Measurements from ENCODE around the gene GLIPR1L1. TPM values are rescaled to one million over a fixed set of nuclear protein-coding genes. Genes with fewer than 3 reads are reported as not detected.

GLIPR1L1 gene
- total and polyA plus RNA-seq, 2 experiments from 2014 or later: 4.4 TPM; not detected in 1

- TF ChIP-seq ZNF462 (CRISPR knock-in tag; IDR thresholded peaks at IDR 0.05) (no peak), CTCF (conservative IDR thresholded peaks at IDR 0.05; ENCODE audit: low read depth in 2 of 2) (no peak), STAT1 (IDR thresholded peaks at IDR 0.05; ENCODE audit: unreplicated experiment) (no peak), ZNF331 (CRISPR knock-in tag; IDR thresholded peaks at IDR 0.05; ENCODE audit: low read depth) (no peak)
These were observed 3.4 kb downstream of the GLIPR1L1 start (continued) for GRCh38 chr12:75337905-75338304.

GRCh38 chr12:75341873-75342272 is 7.4 kb downstream of the GLIPR1L1 start:
- H3K4me2 ChIP-seq: no peak overlapping the region
- H4K20me1 ChIP-seq (replicated peaks; ENCODE audit: insufficient read depth): no peaks in the 10 kb centered on the region
- DNase-seq (ENCODE audit: low spot score) (no peak), ATAC-seq (no peak)
- no peak for TF ChIP-seq STAT1 (IDR thresholded peaks at IDR 0.05; ENCODE audit: unreplicated experiment)
- no peak overlapping the region for H2AFZ ChIP-seq
- H3K27me3 ChIP-seq (ENCODE audit: insufficient read depth): no peaks in the 10 kb centered on the region
- H3K27me3 Mint-ChIP-seq (ENCODE audit: insufficient read depth, low read depth, poor library complexity): no peaks in the 10 kb centered on the region
- 0 out of 3 replicates have a peak, but pooled peaks cover 3% of the 10 kb centered on the region for H3K9me3 Mint-ChIP-seq
- no peaks in the 10 kb centered on the region for H3K9me2 ChIP-seq (ENCODE audit: insufficient read depth)
- H3K27ac ChIP-seq (ENCODE audit: low read depth): no peak overlapping the region
- no peaks in the 10 kb centered on the region for H3F3A ChIP-seq (replicated peaks; ENCODE audit: low read depth)
- no peak overlapping the region for H3K27ac Mint-ChIP-seq
- no peaks in the 10 kb centered on the region for H3K36me3 ChIP-seq (ENCODE audit: insufficient read depth)
- H3K4me1 Mint-ChIP-seq: no peaks in the 10 kb centered on the region
- H3K36me3 Mint-ChIP-seq (ENCODE audit: low read depth): no peaks in the 10 kb centered on the region
- H3K79me2 ChIP-seq (replicated peaks; ENCODE audit: insufficient read depth): no peaks in the 10 kb centered on the region
- H3K4me3 ChIP-seq: no peak overlapping the region
- H3K4me1 ChIP-seq (ENCODE audit: insufficient read depth): no peaks in the 10 kb centered on the region
- no peak overlapping the region for H3K4me3 Mint-ChIP-seq
